ENCODE data around the gene TGFA. TPM values are rescaled to one million over a fixed set of nuclear protein-coding genes. Genes with fewer than 3 reads are reported as not detected.

The TGFA gene
- total RNA-seq, 2 experiments from 2014 or later = 0.25 to 0.38 TPM

- Mint-ChIP-seq H3K4me1 (ENCODE audit: low read depth) (no peaks in the 10 kb centered on the region), H3K27me3 (no peaks in the 10 kb centered on the region), H3K27ac (no peak overlapping the region), H3K9me3 (no peaks in the 10 kb centered on the region), H3K36me3 (ENCODE audit: low read depth) (no peaks in the 10 kb centered on the region), H3K4me3 (no peak overlapping the region)
- CTCF ChIA-PET = interaction anchor here (1.0 kb wide), 1 partner anchor 52 kb away, joined by 3 read pairs; no protein-coding TSS in a partner anchor
- TF ChIP-seq, protein P1, sequence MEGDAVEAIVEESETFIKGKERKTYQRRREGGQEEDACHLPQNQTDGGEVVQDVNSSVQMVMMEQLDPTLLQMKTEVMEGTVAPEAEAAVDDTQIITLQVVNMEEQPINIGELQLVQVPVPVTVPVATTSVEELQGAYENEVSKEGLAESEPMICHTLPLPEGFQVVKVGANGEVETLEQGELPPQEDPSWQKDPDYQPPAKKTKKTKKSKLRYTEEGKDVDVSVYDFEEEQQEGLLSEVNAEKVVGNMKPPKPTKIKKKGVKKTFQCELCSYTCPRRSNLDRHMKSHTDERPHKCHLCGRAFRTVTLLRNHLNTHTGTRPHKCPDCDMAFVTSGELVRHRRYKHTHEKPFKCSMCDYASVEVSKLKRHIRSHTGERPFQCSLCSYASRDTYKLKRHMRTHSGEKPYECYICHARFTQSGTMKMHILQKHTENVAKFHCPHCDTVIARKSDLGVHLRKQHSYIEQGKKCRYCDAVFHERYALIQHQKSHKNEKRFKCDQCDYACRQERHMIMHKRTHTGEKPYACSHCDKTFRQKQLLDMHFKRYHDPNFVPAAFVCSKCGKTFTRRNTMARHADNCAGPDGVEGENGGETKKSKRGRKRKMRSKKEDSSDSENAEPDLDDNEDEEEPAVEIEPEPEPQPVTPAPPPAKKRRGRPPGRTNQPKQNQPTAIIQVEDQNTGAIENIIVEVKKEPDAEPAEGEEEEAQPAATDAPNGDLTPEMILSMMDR (IDR thresholded peaks at IDR 0.05) = no peak
- ATAC-seq (no peak), DNase-seq (no peak)
- POLR2A ChIA-PET = no interaction called here
- intact Hi-C loops (cut with micrococcal nuclease) = no loop called here
These were observed 47.8 kb downstream of the TGFA start for GRCh38 chr2:70505613-70506391.

DNA sequence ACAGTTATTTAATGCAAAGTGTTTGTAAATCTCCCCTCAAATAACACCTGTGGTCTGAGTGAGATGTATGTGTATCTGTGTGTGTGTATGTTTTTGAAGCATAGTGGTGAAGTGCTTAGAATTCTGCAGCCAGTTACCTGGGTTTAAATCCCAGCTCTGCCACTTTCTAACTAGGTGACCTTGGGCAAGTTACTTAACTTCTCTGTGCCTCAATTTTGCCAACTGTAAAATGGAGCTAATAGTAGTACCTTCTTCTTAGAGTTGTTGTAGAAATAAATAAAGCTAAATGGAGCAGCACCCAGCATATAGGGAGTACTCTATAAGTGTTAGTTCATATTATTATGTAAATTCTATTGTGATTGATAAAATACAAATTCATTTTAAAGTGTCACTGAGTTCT lies 48.9 kb downstream of the TGFA start:
- no peak overlapping the region for H3K27ac Mint-ChIP-seq
- ATAC-seq = no peak
- no peak overlapping the region for H3K4me3 Mint-ChIP-seq
- H3K36me3 Mint-ChIP-seq (ENCODE audit: low read depth) = no peaks in the 10 kb centered on the region
- H3K9me3 Mint-ChIP-seq = no peaks in the 10 kb centered on the region
- ChIA-PET CTCF (interaction anchor here (1.0 kb wide), 1 partner anchor 53 kb away, joined by 3 read pairs; no protein-coding TSS in a partner anchor), POLR2A (interaction anchor here (0.6 kb wide), 1 partner anchor 827 kb away, joined by 3 read pairs; no protein-coding TSS in a partner anchor)
- no peaks in the 10 kb centered on the region for H3K4me1 Mint-ChIP-seq (ENCODE audit: low read depth)
- TF ChIP-seq, protein P1 (IDR thresholded peaks at IDR 0.05) = no peak
- no peaks in the 10 kb centered on the region for H3K27me3 Mint-ChIP-seq
- DNase-seq = no peak
- intact Hi-C loops (cut with micrococcal nuclease) = no loop called here

DNA sequence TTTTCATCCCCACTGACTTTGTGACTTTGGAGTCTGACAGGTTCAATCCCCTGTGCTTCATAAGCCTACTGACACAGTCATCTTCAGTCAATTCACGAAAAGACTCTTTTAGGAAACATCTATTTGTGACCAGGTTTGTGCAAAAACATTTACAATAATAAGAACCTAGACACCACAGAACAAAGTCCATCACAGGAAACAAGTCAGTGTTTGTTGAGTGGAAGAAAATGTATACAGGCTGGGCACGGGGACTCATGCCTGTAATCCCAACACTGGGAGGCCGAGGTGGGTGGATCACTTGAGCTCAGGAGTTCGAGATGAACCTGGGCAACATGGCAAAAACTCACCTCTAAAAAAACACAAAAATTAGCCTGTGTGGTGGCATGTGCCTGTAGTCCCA lies 49.7 kb downstream of the TGFA start:
- ATAC-seq (no peak), DNase-seq (no peak)
- intact Hi-C loops (cut with micrococcal nuclease) = no loop called here
- Mint-ChIP-seq H3K9me3 (no peaks in the 10 kb centered on the region), H3K27me3 (no peaks in the 10 kb centered on the region), H3K4me3 (no peak overlapping the region), H3K4me1 (ENCODE audit: low read depth) (no peaks in the 10 kb centered on the region), H3K27ac (no peak overlapping the region), H3K36me3 (ENCODE audit: low read depth) (no peaks in the 10 kb centered on the region)
- CTCF ChIA-PET = no interaction called here
- POLR2A ChIA-PET = interaction anchor here (1.2 kb wide), 1 partner anchor 16 kb away, joined by 3 read pairs; no protein-coding TSS in a partner anchor
- TF ChIP-seq, protein P1 (IDR thresholded peaks at IDR 0.05) = no peak

- H3K27ac Mint-ChIP-seq = no peak overlapping the region
- H3K4me1 Mint-ChIP-seq (ENCODE audit: low read depth) = no peaks in the 10 kb centered on the region
- DNase-seq (no peak), ATAC-seq (no peak)
- H3K36me3 Mint-ChIP-seq (ENCODE audit: low read depth) = no peaks in the 10 kb centered on the region
- ChIA-PET CTCF (interaction anchor here (1.0 kb wide), 1 partner anchor 13 kb away, joined by 3 read pairs; no protein-coding TSS in a partner anchor), POLR2A (no interaction called here)
- TF ChIP-seq, protein P1 (IDR thresholded peaks at IDR 0.05) = no peak
- intact Hi-C loops (cut with micrococcal nuclease) = no loop called here
- no peaks in the 10 kb centered on the region for H3K9me3 Mint-ChIP-seq
- H3K4me3 Mint-ChIP-seq = no peak overlapping the region
- H3K27me3 Mint-ChIP-seq = no peaks in the 10 kb centered on the region
These were observed 51.9 kb downstream of the TGFA start for GRCh38 chr2:70501728-70502127.

GRCh38 chr2:70501215-70501614 lies 52.4 kb downstream of the TGFA start:
- no peak for ATAC-seq
- Mint-ChIP-seq H3K36me3 (ENCODE audit: low read depth) (no peaks in the 10 kb centered on the region), H3K4me3 (no peak overlapping the region), H3K27ac (no peak overlapping the region), H3K4me1 (ENCODE audit: low read depth) (no peaks in the 10 kb centered on the region), H3K9me3 (no peaks in the 10 kb centered on the region), H3K27me3 (no peaks in the 10 kb centered on the region)
- intact Hi-C loops (cut with micrococcal nuclease) = no loop called here
- TF ChIP-seq, protein P1 (IDR thresholded peaks at IDR 0.05) = no peak
- CTCF ChIA-PET = no interaction called here
- POLR2A ChIA-PET = no interaction called here
- DNase-seq = no peak
